Peyer's patch (tissue), 4 donors: ENCODE measurements around the gene FOXS1. TPM values are rescaled to one million over a fixed set of nuclear protein-coding genes. Genes with fewer than 3 reads are reported as not detected.

ENCODE experiments used
- DNase-seq, 3 donors: peaks; one replicate each; pipeline ENCODE4 v3.0.0-alpha.2; 2017 to 2019
- H3K27ac ChIP-seq, 4 donors: fragments of 200-600 bp; sonication (generic); one replicate each; pipeline ENCODE4 v1.5.1; 2016 to 2019
- H3K27me3 ChIP-seq, 2 donors: fragments of 200-600 bp; sonication (generic); one replicate each; pipeline ENCODE4 v1.5.1; 2019
- H3K36me3 ChIP-seq, 3 donors: fragments of 200-600 bp; sonication (generic); one replicate each; pipeline ENCODE4 v1.5.1; 2016 to 2019
- H3K4me1 ChIP-seq, 4 donors: fragments of 200-600 bp; sonication (generic); one replicate each; pipeline ENCODE4 v1.5.1; 2016 to 2019
- H3K4me3 ChIP-seq, 4 donors: fragments of 200-600 bp; sonication (generic); 1 replicate in 3 of 4; 2 replicates in 1 of 4; pipeline ENCODE4 v1.5.1; 2016 to 2019; ENCODE audit warnings: mild to moderate bottlenecking in 1 of 4
- H3K9me3 ChIP-seq, 4 donors: fragments of 200-600 bp; sonication (generic); one replicate each; pipeline ENCODE4 v1.5.1; 2016 to 2019; ENCODE audit warnings: mild to moderate bottlenecking in 1 of 4
- POLR2A ChIP-seq, 2 donors: fragments of 450-650 bp; IDR thresholded peaks; one replicate each; pipeline ENCODE4 v1.5.1; 2017; ENCODE audit warnings: antibody characterized with exemption in 2 of 2, mild to moderate bottlenecking in 2 of 2, moderate library complexity in 2 of 2
- total RNA-seq, 4 donors: library from RNA; depleted of rRNA; stranded (reverse); fragments of >200 nt; gene quantifications; one replicate each; pipeline ENCODE4 v1.1.0, GENCODE V29; 2016
- TF ChIP-seq, protein P1 (sequence below), 6 experiments: fragments of 450-650 bp in 4 of 6; fragments of 200-600 bp in 2 of 6; sonication (generic) in 1 of 6; IDR thresholded peaks; one replicate each; pipeline ENCODE4 v1.5.1; 2017 to 2019; ENCODE audit warnings: antibody characterized with exemption in 6 of 6, mild to moderate bottlenecking in 3 of 6, moderate library complexity in 1 of 6

Gene FOXS1
- total RNA-seq, 4 donors from 2014 or later: not detected

- Histone ChIP-seq H3K27ac (no peak overlapping the region), H3K36me3 (no peaks in the 10 kb centered on the region), H3K4me1 (peaks cover 0 to 13% (median 9%) of the 10 kb centered on the region in 4 donors), H3K9me3 (no peaks in the 10 kb centered on the region), H3K4me3 (peak overlapping the region; percentile 40 to 67 (median 62)), H3K27me3 (no peaks in the 10 kb centered on the region)
- DNase-seq: peak in 1 of 3 donors; percentile 48
- no peak for TF ChIP-seq POLR2A (IDR thresholded peaks at IDR 0.05)
- TF ChIP-seq, protein P1, sequence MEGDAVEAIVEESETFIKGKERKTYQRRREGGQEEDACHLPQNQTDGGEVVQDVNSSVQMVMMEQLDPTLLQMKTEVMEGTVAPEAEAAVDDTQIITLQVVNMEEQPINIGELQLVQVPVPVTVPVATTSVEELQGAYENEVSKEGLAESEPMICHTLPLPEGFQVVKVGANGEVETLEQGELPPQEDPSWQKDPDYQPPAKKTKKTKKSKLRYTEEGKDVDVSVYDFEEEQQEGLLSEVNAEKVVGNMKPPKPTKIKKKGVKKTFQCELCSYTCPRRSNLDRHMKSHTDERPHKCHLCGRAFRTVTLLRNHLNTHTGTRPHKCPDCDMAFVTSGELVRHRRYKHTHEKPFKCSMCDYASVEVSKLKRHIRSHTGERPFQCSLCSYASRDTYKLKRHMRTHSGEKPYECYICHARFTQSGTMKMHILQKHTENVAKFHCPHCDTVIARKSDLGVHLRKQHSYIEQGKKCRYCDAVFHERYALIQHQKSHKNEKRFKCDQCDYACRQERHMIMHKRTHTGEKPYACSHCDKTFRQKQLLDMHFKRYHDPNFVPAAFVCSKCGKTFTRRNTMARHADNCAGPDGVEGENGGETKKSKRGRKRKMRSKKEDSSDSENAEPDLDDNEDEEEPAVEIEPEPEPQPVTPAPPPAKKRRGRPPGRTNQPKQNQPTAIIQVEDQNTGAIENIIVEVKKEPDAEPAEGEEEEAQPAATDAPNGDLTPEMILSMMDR (IDR thresholded peaks at IDR 0.05): no peak
Observed at GRCh38 chr20:31860390-31861134, 15.2 kb upstream of the FOXS1 start.

- H3K4me3 ChIP-seq: no peak overlapping the region
- H3K9me3 ChIP-seq: no peaks in the 10 kb centered on the region
- no peaks in the 10 kb centered on the region for H3K36me3 ChIP-seq
- peak in 1 of 3 donors; percentile 24 for DNase-seq
- H3K27ac ChIP-seq: no peak overlapping the region
- TF ChIP-seq, protein P1 (IDR thresholded peaks at IDR 0.05): no peak
- TF ChIP-seq POLR2A (IDR thresholded peaks at IDR 0.05): no peak
- H3K27me3 ChIP-seq: no peaks in the 10 kb centered on the region
- peaks cover 0 to 13% (median 9%) of the 10 kb centered on the region in 4 donors for H3K4me1 ChIP-seq
Observed at GRCh38 chr20:31859998-31860380, 14.6 kb upstream of the FOXS1 start.

DNA sequence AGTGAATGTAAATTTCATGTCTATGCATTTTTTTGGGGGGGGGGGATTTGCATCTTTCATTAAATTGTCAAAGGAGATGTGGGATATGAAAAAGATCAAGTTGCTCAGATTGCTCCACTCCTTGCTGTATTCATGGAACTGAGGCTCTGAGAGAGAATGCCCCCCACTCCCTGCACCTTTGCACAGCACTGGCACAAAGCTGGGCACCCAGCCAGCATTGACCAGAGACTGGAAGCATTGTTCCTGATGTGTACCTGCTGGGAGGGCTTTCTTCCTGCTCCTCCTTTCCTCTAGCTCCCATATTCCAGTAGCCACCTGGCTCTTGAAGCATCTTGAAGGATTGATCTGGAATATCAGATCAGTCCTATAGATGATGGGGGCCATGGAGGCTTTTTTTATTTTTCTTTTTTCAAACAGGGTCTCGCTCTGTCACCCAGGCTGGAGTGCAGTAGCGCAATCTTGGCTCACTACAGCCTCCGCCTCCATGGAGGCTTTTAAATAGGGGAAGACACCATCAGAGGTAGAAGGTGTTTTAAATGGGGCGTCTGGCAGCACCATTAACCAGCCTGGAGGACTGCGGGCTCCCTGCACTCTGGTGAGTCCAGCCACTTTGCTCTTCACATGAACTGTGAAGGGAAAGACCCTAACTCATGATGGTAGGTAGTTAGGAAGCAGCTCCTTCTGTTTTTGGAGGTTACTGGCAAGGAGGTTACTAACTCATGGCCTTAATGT, 14.0 kb upstream of the FOXS1 start:
- TF ChIP-seq, protein P1 (IDR thresholded peaks at IDR 0.05): no peak
- TF ChIP-seq POLR2A (IDR thresholded peaks at IDR 0.05): no peak
- no peak overlapping the region for H3K4me3 ChIP-seq
- H3K9me3 ChIP-seq: no peaks in the 10 kb centered on the region
- peaks cover 0 to 13% (median 9%) of the 10 kb centered on the region in 4 donors for H3K4me1 ChIP-seq
- H3K27me3 ChIP-seq: no peaks in the 10 kb centered on the region
- DNase-seq: peak in 1 of 3 donors; percentile 37
- H3K27ac ChIP-seq: no peak overlapping the region
- H3K36me3 ChIP-seq: no peaks in the 10 kb centered on the region

GRCh38 chr20:31858760-31859083, 13.3 kb upstream of the FOXS1 start:
- Histone ChIP-seq H3K27ac (no peak overlapping the region), H3K4me1 (peaks cover 0 to 13% (median 9%) of the 10 kb centered on the region in 4 donors)

DNA sequence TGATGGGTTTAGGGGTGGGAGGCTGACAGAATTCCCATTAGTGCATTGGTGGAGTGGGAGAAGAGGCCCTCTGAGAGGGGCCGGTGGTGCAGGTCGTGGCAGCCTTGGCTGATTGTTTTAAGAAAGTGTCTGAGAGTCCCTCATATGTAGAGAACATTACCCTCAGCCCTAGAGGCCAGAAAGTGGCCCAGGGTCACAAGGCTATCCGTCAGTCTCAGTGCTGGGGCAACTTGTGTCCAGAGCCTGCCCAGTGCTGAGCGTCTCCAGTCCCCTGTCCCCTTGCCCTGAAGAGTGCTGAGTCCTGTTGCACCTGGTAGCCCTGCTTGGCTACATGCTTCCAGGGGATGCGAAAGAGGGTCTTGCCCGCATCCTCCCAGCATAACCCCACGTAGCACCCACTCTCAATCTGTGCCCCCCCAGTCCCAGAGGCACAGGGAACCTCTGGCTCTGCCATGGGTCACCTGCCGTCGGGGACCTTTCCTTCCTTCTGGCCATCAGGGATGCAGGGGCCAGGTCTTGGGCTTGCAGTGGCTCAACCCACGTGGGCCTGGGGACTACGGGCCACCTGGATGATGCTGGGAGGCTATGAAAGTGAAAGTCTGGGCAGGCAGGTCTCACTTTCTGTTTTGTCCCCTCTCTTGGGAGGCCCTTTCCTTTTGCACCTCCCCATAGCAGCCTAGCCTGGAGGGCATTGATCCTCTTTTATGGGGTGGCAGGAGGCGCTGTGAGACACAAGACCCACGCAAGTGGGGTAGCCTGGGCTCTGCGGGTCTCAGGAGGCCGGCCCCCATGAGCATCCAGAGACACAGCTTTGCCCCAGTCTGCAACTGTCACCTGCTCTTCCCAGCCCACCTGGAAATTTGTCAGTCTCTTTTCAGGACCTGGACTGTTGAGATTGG, 12.7 kb upstream of the FOXS1 start:
- Histone ChIP-seq H3K9me3 (no peaks in the 10 kb centered on the region), H3K27me3 (no peaks in the 10 kb centered on the region), H3K4me3 (no peak overlapping the region), H3K4me1 (peaks cover 0 to 13% (median 9%) of the 10 kb centered on the region in 4 donors), H3K36me3 (no peaks in the 10 kb centered on the region), H3K27ac (no peak overlapping the region)
- TF ChIP-seq, protein P1 (IDR thresholded peaks at IDR 0.05): no peak
- TF ChIP-seq POLR2A (IDR thresholded peaks at IDR 0.05): no peak
- peak in 2 of 3 donors; percentile 43 to 51 for DNase-seq

More at GRCh38 chr20:31858760-31859083, 13.3 kb upstream of the FOXS1 start:
- TF ChIP-seq POLR2A (IDR thresholded peaks at IDR 0.05): no peak
- TF ChIP-seq, protein P1 (IDR thresholded peaks at IDR 0.05): no peak
- no peak overlapping the region for H3K4me3 ChIP-seq
- DNase-seq: no peak
- no peaks in the 10 kb centered on the region for H3K27me3 ChIP-seq
- no peaks in the 10 kb centered on the region for H3K36me3 ChIP-seq
- H3K9me3 ChIP-seq: no peaks in the 10 kb centered on the region
